Adrenal gland (tissue), 12 donors: ENCODE data around the gene HIP1R. TPM values are rescaled to one million over a fixed set of nuclear protein-coding genes. Genes with fewer than 3 reads are reported as not detected.

Source experiments
- DNase-seq, 7 donors: peaks; one replicate each; pipeline ENCODE4 v3.0.0-alpha.2; 2019 to 2020
- H3K27ac ChIP-seq, 5 donors: fragments of 200-600 bp; sonication (generic) in 4 of 5; 1 replicate in 3 of 5; 2 replicates in 2 of 5; pipeline versions ENCODE4 v1.5.1 to v1.8.0; 2016 to 2020; ENCODE audit warnings: mild to moderate bottlenecking in 1 of 5
- H3K27me3 ChIP-seq: fragments of 200-600 bp; 2 replicates; pipeline ENCODE4 v1.8.0; 2021
- H3K36me3 ChIP-seq, 2 donors: fragments of 200-600 bp; replicated peaks in 1 of 2; 1 replicate in 1 of 2; 2 replicates in 1 of 2; pipeline versions ENCODE4 v1.5.1 to v1.8.0; 2018 to 2022
- H3K4me1 ChIP-seq, 2 donors: fragments of 200-600 bp; replicated peaks in 1 of 2; 1 replicate in 1 of 2; 2 replicates in 1 of 2; pipeline versions ENCODE4 v1.5.1 to v1.8.0; 2018 to 2021
- H3K4me3 ChIP-seq, 4 donors: fragments of 200-600 bp; sonication (generic) in 3 of 4; one replicate each; pipeline ENCODE4 v1.5.1; 2016 to 2018
- H3K9me3 ChIP-seq, 3 donors: fragments of 200-600 bp; sonication (generic) in 1 of 3; replicated peaks in 1 of 3; 1 replicate in 2 of 3; 2 replicates in 1 of 3; pipeline versions ENCODE4 v1.5.1 to v1.8.0; 2016 to 2021
- CTCF ChIP-seq, 6 experiments: fragments of 450-650 bp in 4 of 6; fragments of 200-600 bp in 2 of 6; sonication (generic) in 1 of 6; IDR thresholded peaks; 1 replicate in 5 of 6; 2 replicates in 1 of 6; pipeline versions ENCODE4 v1.5.1 to v1.8.0; 2016 to 2021; ENCODE audit warnings: antibody characterized with exemption in 6 of 6, mild to moderate bottlenecking in 2 of 6, moderate library complexity in 1 of 6
- POLR2A ChIP-seq, 2 donors: fragments of 450-650 bp; IDR thresholded peaks; one replicate each; pipeline ENCODE4 v1.6.1; 2017; ENCODE audit warnings: antibody characterized with exemption in 2 of 2, mild to moderate bottlenecking in 2 of 2, moderate library complexity in 1 of 2
- WGBS, 4 donors: extraction: QIAGEN DNeasy Blood & Tissue Kit in 2 of 4; methylation state at CpG; one replicate each; pipeline versions ENCODE4 v1.1.5 to v1.1.7; 2013 to 2017; 5-methylcytosine and 5-hydroxymethylcytosine counted together
- intact Hi-C, 2 donors: fragments of 100-400 bp; cut with DNase I; formaldehyde crosslinking; loops; one replicate each; pipeline versions ENCODE4 v1.14.1 to v1.15.0; 2022 to 2023
- polyA plus RNA-seq, 3 donors: library from polyadenylated mRNA; stranded (reverse); fragments of 200-250 nt in 2 of 3; fragments of 350-450 nt in 1 of 3; fragmentation: Illumina TruSeq in 1 of 3; extraction: RNeasy Lipid Tissue Mini Kit (QIAGEN cat#74804) in 1 of 3; gene quantifications; one replicate each; pipeline ENCODE4 v1.2.3, GENCODE V29; 2013 to 2014
- total RNA-seq, 9 donors: library from RNA; depleted of rRNA in 4 of 9; stranded (reverse); fragments of >200 nt in 4 of 9; fragments of 120-200 nt in 1 of 9; fragmentation: NEBNext Ultra II Directional in 1 of 9; extraction: Animal tissue kit (Norgen Biotek cat#: 25700) in 1 of 9; gene quantifications; one replicate each; pipeline versions ENCODE4 v1.1.0 to v1.2.4, GENCODE V29; 2013 to 2023
- donor health status: healthy with polysubstance abuse.
- donor health status: Bipolar disorder and iron deficiency.
- donor health status: DM: yes; HTN: yes; CAD: no.
- donor health status: DM: no; HTN: no; CAD: no.
- donor health status: DM: no; HTN: no; CAD: no.
- donor health status: DM: yes; HTN: yes; CAD: no.

HIP1R gene
- total and polyA plus RNA-seq, 12 donors = 21.6 to 107 (median 41.3) TPM

GRCh38 chr12:122848471-122849351, 13.5 kb downstream of the HIP1R start:
- DNase-seq = peak in 1 of 7 donors; percentile 15
- no peaks in the 10 kb centered on the region for H3K36me3 ChIP-seq
- H3K4me3 ChIP-seq = no peak overlapping the region
- no peak for TF ChIP-seq CTCF (IDR thresholded peaks at IDR 0.05)
- no peak for TF ChIP-seq POLR2A (IDR thresholded peaks at IDR 0.05)
- intact Hi-C loops = no loop called here
- no peaks in the 10 kb centered on the region for H3K9me3 ChIP-seq
- H3K4me1 ChIP-seq = peaks cover 22 to 28% of the 10 kb centered on the region in 2 donors
- no peak overlapping the region for H3K27ac ChIP-seq
- 86 to 90% (median 86%) methylated on average over 9 to 36 of the region's 36 CpGs for WGBS, 4 donors
- no peaks in the 10 kb centered on the region for H3K27me3 ChIP-seq

GRCh38 chr12:122849352-122850047, 14.2 kb downstream of the HIP1R start:
- peaks cover 20 to 25% of the 10 kb centered on the region in 2 donors for H3K4me1 ChIP-seq

DNA sequence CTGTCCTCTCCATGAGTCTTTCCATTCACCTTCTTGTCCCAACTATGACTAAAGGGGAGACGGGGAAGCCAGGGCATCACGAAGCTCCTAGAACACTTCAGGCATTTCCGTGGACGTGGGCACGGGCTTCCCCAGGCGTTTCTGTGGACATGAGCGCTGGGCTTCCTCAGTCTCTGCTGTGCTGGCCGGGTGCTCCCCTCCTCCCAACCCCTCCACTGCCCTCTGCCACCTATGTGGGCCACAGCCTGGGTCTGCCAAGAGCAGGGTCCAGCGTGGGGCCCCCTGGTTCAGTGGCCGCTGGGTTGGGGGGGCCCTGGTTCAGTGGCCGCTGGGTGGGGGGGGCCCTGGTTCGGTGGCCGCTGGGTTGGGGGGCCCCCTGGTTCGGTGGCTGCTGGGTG, 14.8 kb downstream of the HIP1R start:
- DNase-seq = no peak
- Histone ChIP-seq H3K36me3 (no peaks in the 10 kb centered on the region), H3K9me3 (no peaks in the 10 kb centered on the region), H3K4me3 (no peak overlapping the region), H3K4me1 (peaks cover 14 to 20% of the 10 kb centered on the region in 2 donors), H3K27ac (no peak overlapping the region), H3K27me3 (no peaks in the 10 kb centered on the region)
- intact Hi-C loops = loop anchor here in 1 of 2 donors (10.0 kb wide), 1 partner anchor 55 kb away; no protein-coding TSS in a partner anchor
- TF ChIP-seq CTCF (IDR thresholded peaks at IDR 0.05) = no peak
- TF ChIP-seq POLR2A (IDR thresholded peaks at IDR 0.05) = no peak
- WGBS, 4 donors = 90 to 94% (median 92%) methylated on average over 8 to 14 of the region's 14 CpGs

More at GRCh38 chr12:122849352-122850047, 14.2 kb downstream of the HIP1R start:
- H3K27ac ChIP-seq = no peak overlapping the region
- no peaks in the 10 kb centered on the region for H3K27me3 ChIP-seq
- WGBS, 4 donors = 87 to 97% (median 89%) methylated on average over 16 to 26 of the region's 26 CpGs
- no peaks in the 10 kb centered on the region for H3K9me3 ChIP-seq
- H3K36me3 ChIP-seq = no peaks in the 10 kb centered on the region
- H3K4me3 ChIP-seq = no peak overlapping the region
- peak in 2 of 7 donors; percentile 12 to 15 for DNase-seq
- intact Hi-C loops = loop anchor here in 1 of 2 donors (10.0 kb wide), 1 partner anchor 55 kb away; no protein-coding TSS in a partner anchor
- TF ChIP-seq POLR2A (IDR thresholded peaks at IDR 0.05) (no peak), CTCF (IDR thresholded peaks at IDR 0.05) (no peak)
